Heart left ventricle (tissue), 13 donors: Measurements from ENCODE around the gene EZH1.

Experiments
- POLR2A ChIP-seq, 2 donors: fragments of 450-650 bp; IDR thresholded peaks; one replicate each; pipeline ENCODE4 v1.6.1; 2017; ENCODE audit warnings: antibody characterized with exemption in 2 of 2, mild to moderate bottlenecking in 2 of 2, moderate library complexity in 2 of 2
- TF ChIP-seq, protein P1 (sequence below), 12 donors: fragments of 200-600 bp; sonication (generic) in 4 of 12; IDR thresholded peaks; one replicate each; pipeline versions ENCODE4 v1.5.0 to v1.8.0; 2018 to 2022; ENCODE audit warnings: antibody characterized with exemption in 12 of 12, mild to moderate bottlenecking in 5 of 12
- donor health status: ischemic (EF 13 %, LVEDD 7.1; RV severe dilation, severe dysfunction).
- donor health status: DM: no; HTN: yes; CAD: no.
- donor health status: DM: no; HTN: no; CAD: no.
- donor health status: ischemic (EF 25% LVEDD 6.9; RV normal size, moderate dysfunction).
- donor health status: ischemic (EF 25% LVEDD 5.7; RV mildly dilated, moderate dysfunction).
- donor health status: ischemic (EF 35%, LVEDD 5.7; RV mildly dilated, moderate dysfunction).
- donor health status: nonischemic (EF 11% LVEDD 7.7; RV severe dilation, severe dysfunction).
- donor health status: DM: yes; HTN: yes; CAD: no.
- donor health status: PGD.
- donor health status: ischemic (EF 29% LVEDD 5.4; RV normal size, mild dysfunction).
- donor health status: nonischemic (EF 23%, LVEDD 6.1; RV moderate dilation, normal function).

DNA sequence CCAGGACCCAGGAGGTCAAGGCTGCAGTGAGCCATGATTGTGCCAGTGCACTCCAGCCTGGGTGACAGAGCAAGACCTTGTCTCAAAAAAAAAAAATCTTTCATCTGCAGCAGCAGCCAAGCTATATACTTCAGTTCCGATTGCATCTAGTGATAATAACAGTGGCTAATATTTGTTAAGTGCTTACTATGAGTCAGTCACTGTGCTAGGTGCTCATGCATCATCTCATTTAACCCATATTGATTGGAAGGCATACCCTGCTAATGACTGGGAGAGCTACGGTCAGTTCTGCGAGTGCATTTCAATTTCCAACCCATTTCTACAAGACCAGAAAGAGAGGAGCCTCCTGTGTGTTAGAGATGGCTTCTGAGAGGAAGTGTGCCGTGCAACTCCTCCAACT, 93.4 kb downstream of the EZH1 start:
- TF ChIP-seq, protein P1, sequence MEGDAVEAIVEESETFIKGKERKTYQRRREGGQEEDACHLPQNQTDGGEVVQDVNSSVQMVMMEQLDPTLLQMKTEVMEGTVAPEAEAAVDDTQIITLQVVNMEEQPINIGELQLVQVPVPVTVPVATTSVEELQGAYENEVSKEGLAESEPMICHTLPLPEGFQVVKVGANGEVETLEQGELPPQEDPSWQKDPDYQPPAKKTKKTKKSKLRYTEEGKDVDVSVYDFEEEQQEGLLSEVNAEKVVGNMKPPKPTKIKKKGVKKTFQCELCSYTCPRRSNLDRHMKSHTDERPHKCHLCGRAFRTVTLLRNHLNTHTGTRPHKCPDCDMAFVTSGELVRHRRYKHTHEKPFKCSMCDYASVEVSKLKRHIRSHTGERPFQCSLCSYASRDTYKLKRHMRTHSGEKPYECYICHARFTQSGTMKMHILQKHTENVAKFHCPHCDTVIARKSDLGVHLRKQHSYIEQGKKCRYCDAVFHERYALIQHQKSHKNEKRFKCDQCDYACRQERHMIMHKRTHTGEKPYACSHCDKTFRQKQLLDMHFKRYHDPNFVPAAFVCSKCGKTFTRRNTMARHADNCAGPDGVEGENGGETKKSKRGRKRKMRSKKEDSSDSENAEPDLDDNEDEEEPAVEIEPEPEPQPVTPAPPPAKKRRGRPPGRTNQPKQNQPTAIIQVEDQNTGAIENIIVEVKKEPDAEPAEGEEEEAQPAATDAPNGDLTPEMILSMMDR (IDR thresholded peaks at IDR 0.05) = no peak
- no peak for TF ChIP-seq POLR2A (IDR thresholded peaks at IDR 0.05)
